ENCODE results near the gene TSLP.

The TSLP gene

GRCh38 chr5:111095982-111096381, 24.5 kb downstream of the TSLP start:
- DNase-seq (ENCODE audit: low read depth in 2 of 2): no peak

- DNase-seq (ENCODE audit: low read depth in 2 of 2): no peak
Observed at GRCh38 chr5:111099058-111099778, 27.7 kb downstream of the TSLP start.

- no peak for DNase-seq (ENCODE audit: low read depth in 2 of 2)
Observed at GRCh38 chr5:111106320-111106948, 34.9 kb downstream of the TSLP start.

- no peak for DNase-seq (ENCODE audit: low read depth in 2 of 2)
Observed at GRCh38 chr5:111107371-111107770, 35.9 kb downstream of the TSLP start.

GRCh38 chr5:111111956-111112355, 40.4 kb downstream of the TSLP start:
- no peak for DNase-seq (ENCODE audit: low read depth in 2 of 2)

- no peak for DNase-seq (ENCODE audit: low read depth in 2 of 2)
Observed at GRCh38 chr5:111113678-111114077, 42.2 kb downstream of the TSLP start.

- no peak for DNase-seq (ENCODE audit: low read depth in 2 of 2)
Observed at GRCh38 chr5:111115229-111115628, 43.7 kb downstream of the TSLP start.

- no peak for DNase-seq (ENCODE audit: low read depth in 2 of 2)
Observed at GRCh38 chr5:111116550-111116949, 45.0 kb downstream of the TSLP start.

- DNase-seq (ENCODE audit: low read depth in 2 of 2): no peak
Observed at GRCh38 chr5:111117136-111117535, 45.6 kb downstream of the TSLP start.

- no peak for DNase-seq (ENCODE audit: low read depth in 2 of 2)
Observed at GRCh38 chr5:111119221-111119620, 47.7 kb downstream of the TSLP start.

GRCh38 chr5:111119856-111120255, 48.3 kb downstream of the TSLP start:
- no peak for DNase-seq (ENCODE audit: low read depth in 2 of 2)

GRCh38 chr5:111120911-111121310, 49.4 kb downstream of the TSLP start:
- DNase-seq (ENCODE audit: low read depth in 2 of 2): no peak

- no peak for DNase-seq (ENCODE audit: low read depth in 2 of 2)
Observed at GRCh38 chr5:111121926-111122325, 50.4 kb downstream of the TSLP start.

GRCh38 chr5:111122398-111122797, 50.9 kb downstream of the TSLP start:
- DNase-seq (ENCODE audit: low read depth in 2 of 2): no peak

- no peak for DNase-seq (ENCODE audit: low read depth in 2 of 2)
Observed at GRCh38 chr5:111124793-111125192, 53.3 kb downstream of the TSLP start.

- no peak for DNase-seq (ENCODE audit: low read depth in 2 of 2)
Observed at GRCh38 chr5:111126896-111127295, 55.4 kb downstream of the TSLP start.

Data from stimulated activated CD8-positive, alpha-beta memory T cell treated with anti-CD3 and anti-CD28 coated beads, Interleukin-7, amount 100 ng/mL, for 1 hour (primary cell).